ENCODE measurements around the gene GRIK4.

GRIK4 gene

GRCh38 chr11:120882175-120882574 lies 370.6 kb downstream of the GRIK4 start:
- in situ Hi-C loops (cut with HindIII; ENCODE audit: low sequenced_read_pairs): no loop called here
- H3K4me3 ChIP-seq (ENCODE audit: low read depth, low read length): no peak overlapping the region
- DNase-seq (ENCODE audit: low read depth, low spot score): no peak
- TF ChIP-seq CTCF (IDR thresholded peaks at IDR 0.05; ENCODE audit: low read depth, low read length): no peak

- TF ChIP-seq CTCF (IDR thresholded peaks at IDR 0.05; ENCODE audit: low read depth, low read length): no peak
- no peak overlapping the region for H3K4me3 ChIP-seq (ENCODE audit: low read depth, low read length)
- in situ Hi-C loops (cut with HindIII; ENCODE audit: low sequenced_read_pairs): no loop called here
- peak; percentile 34 for DNase-seq (ENCODE audit: low read depth, low spot score)
Measured at GRCh38 chr11:120883404-120884080, 372.0 kb downstream of the GRIK4 start.

GRCh38 chr11:120884154-120885020 lies 372.8 kb downstream of the GRIK4 start:
- no peak for TF ChIP-seq CTCF (IDR thresholded peaks at IDR 0.05; ENCODE audit: low read depth, low read length)
- H3K4me3 ChIP-seq (ENCODE audit: low read depth, low read length): no peak overlapping the region
- no peak for DNase-seq (ENCODE audit: low read depth, low spot score)
- in situ Hi-C loops (cut with HindIII; ENCODE audit: low sequenced_read_pairs): no loop called here

- TF ChIP-seq CTCF (IDR thresholded peaks at IDR 0.05; ENCODE audit: low read depth, low read length): no peak
- in situ Hi-C loops (cut with HindIII; ENCODE audit: low sequenced_read_pairs): no loop called here
- no peak for DNase-seq (ENCODE audit: low read depth, low spot score)
Measured at GRCh38 chr11:120890609-120891320, 379.2 kb downstream of the GRIK4 start.

GRCh38 chr11:120893440-120894201 lies 382.1 kb downstream of the GRIK4 start:
- in situ Hi-C loops (cut with HindIII; ENCODE audit: low sequenced_read_pairs): no loop called here
- DNase-seq (ENCODE audit: low read depth, low spot score): no peak
- TF ChIP-seq CTCF (IDR thresholded peaks at IDR 0.05; ENCODE audit: low read depth, low read length): no peak
- H3K4me3 ChIP-seq (ENCODE audit: low read depth, low read length): no peak overlapping the region

More at GRCh38 chr11:120890609-120891320, 379.2 kb downstream of the GRIK4 start:
- H3K4me3 ChIP-seq (ENCODE audit: low read depth, low read length): no peak overlapping the region

Measured in astrocyte of the spinal cord (primary cell).